HG02840 (cell line): Measurements from ENCODE around the gene SRD5A3.

Experiments
- ATAC-seq: cut with Tn5 transposase; IDR thresholded peaks from one replicate; pipeline ENCODE4 v1.9.1; 2021; ENCODE audit warnings: mild to moderate bottlenecking, moderate library complexity, moderate number of reproducible peaks; ENCODE audit not compliant: unreplicated experiment, low FRiP score

Gene SRD5A3

GRCh38 chr4:55345980-55346850 is at the start of gene SRD5A3:
SRD5A3 (plus strand) TSS chr4:55346242; CDS start chr4:55346337, 95 bp downstream.
- ATAC-seq = peak; percentile 96

DNA sequence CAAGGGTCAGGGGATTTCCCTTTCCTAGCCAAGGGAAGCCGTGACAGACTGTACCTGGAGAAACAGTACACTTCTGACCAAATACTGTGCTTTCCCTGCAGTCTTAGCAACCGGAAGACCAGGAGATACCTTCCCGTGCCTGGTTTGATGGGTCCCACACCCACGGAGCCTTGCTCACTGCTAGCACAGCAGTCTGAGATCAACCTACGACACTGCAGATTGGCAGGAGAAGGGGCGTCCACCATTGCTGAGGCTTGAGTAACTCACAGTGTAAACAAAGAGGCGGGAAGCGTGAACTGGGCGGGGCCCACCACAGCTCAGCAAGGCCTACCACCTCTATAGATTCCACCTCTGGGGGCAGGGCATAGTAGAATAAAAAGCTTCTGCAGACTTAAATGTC is 48.7 kb upstream of the SRD5A3 start:
- ATAC-seq = no peak

- ATAC-seq = no peak
Measured at GRCh38 chr4:55303760-55304165, 42.3 kb upstream of the SRD5A3 start.

DNA sequence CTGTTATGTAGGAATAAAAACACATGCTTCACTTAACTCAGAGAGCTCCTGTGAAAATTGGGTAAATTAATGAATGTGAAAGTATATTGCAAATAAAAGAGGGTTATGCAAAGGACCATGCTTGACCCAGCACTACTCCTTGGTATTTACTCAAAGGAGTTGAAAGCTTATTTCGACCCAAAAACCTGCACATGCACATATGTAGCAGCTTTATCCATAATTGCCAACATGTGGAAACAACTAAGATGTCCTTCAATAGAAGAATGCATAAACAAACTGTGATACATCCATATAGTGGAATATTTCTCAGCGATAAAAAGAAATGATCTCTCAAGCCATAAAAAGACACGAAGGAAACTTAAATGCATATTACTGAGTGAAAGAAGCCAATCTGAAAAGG is 41.7 kb upstream of the SRD5A3 start:
- ATAC-seq = no peak

GRCh38 chr4:55308071-55308470 is 38.0 kb upstream of the SRD5A3 start:
- ATAC-seq = no peak

GRCh38 chr4:55311792-55312488 is 34.1 kb upstream of the SRD5A3 start:
- ATAC-seq = no peak

GRCh38 chr4:55312489-55313101 is 33.4 kb upstream of the SRD5A3 start:
- ATAC-seq = no peak

- ATAC-seq = no peak
Measured at GRCh38 chr4:55314141-55314820, 31.8 kb upstream of the SRD5A3 start.

DNA sequence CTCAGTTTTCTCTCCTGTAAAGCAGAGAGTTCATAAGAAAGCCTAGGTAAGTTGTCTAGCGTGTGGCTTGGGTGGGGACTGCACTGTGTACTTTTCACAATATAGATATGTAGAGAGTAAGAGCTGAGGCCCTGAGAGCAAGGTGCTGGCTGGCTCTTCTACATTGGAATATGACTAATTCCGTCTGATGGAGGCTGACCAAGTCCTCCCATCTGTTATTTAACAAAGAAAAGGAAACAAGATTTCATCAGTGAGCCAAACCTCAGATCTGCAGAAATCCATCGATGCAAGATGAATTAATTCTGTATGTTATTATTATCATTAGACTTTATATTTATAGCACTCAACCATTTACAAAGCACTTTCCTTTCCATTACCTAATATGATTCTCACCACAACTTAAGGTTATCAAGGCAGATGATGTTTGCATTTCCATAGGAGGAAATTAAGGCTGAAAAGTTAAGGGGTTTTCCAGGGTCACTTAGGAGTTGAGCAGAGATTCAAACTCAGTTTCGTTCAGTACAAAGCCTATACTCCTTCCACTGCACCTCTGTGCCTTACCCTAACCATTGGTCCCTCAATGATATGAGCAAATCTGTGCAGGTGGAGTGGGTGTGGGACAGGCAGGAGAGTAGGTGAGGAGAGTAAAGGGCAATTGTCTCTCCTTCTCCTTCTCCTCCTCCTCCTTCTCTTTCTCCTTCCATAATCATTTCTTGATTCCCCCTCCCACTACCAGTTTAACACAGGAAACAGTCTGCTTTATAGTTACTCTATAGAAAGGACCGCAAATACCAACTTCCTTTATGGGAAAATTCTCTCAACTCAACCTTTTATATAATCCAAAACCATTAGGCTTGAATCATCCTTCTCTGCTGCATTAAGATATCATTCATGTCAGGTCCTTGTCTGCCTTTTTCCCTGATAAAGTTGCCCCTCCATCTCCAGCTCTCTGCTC is 27.6 kb upstream of the SRD5A3 start:
- ATAC-seq = no peak

DNA sequence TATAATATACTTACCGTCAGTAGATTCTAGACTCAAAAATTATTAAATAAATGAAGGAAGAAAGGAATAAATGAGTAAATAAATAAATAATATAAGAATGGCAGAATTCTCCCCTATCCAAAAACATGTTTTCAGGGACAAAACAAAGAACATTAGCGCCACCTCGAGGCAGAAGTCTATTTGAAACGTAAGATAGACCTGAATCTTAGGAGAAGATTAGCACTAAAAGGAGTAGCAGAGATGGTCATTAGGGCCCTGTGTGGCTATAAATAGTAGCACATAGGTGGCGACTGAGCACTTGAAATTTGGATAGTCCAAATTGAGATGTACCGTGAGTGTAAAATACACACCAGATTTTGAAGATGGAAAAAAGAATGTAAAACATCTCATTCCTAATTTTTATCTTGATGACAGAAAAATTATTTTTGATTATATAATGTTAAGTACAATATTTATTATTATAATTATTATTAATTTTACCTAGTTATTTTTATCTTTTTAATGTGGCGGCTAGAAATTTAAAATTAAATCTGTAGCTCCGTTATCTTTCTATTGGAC is 24.3 kb upstream of the SRD5A3 start:
- no peak for ATAC-seq

- ATAC-seq = no peak
Measured at GRCh38 chr4:55323375-55323774, 22.7 kb upstream of the SRD5A3 start.

DNA sequence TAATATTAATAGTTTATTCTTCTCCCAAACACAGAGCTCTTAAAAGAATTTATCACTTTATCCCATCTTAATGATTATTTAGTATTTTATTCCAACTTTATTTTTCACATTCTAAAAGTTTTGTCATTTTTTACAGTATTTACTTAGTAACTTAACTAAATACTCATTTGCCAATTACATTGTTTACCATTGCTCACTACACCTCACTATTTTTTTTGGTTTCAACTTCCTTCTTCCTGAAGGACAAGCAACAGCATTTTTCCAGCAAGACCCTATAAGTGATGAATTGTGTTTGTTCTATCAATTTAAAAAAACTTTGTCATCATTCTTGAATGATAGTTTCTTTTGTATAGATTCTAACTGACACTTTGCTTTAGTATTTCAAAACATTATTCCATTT is 19.4 kb upstream of the SRD5A3 start:
- ATAC-seq = no peak

DNA sequence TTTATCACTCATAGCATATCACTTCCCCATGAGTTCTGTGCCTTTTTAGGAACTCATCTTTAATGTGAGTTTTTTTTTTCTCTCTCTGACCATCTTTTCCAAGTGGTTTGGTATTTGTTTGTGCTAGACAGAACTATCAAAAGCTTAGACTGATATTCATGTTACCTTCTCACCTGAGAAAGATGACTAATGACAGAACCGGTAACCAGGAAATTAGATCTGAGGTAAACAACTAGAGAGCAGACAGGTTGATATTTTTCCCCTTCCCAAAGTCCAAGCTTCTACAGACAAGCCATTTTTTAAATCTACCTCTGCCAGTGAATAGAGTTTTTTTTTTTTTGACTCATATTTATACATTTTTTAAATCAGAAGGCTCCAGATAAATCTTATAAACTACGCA is 17.0 kb upstream of the SRD5A3 start:
- no peak for ATAC-seq

- no peak for ATAC-seq
Measured at GRCh38 chr4:55330241-55330640, 15.8 kb upstream of the SRD5A3 start.

DNA sequence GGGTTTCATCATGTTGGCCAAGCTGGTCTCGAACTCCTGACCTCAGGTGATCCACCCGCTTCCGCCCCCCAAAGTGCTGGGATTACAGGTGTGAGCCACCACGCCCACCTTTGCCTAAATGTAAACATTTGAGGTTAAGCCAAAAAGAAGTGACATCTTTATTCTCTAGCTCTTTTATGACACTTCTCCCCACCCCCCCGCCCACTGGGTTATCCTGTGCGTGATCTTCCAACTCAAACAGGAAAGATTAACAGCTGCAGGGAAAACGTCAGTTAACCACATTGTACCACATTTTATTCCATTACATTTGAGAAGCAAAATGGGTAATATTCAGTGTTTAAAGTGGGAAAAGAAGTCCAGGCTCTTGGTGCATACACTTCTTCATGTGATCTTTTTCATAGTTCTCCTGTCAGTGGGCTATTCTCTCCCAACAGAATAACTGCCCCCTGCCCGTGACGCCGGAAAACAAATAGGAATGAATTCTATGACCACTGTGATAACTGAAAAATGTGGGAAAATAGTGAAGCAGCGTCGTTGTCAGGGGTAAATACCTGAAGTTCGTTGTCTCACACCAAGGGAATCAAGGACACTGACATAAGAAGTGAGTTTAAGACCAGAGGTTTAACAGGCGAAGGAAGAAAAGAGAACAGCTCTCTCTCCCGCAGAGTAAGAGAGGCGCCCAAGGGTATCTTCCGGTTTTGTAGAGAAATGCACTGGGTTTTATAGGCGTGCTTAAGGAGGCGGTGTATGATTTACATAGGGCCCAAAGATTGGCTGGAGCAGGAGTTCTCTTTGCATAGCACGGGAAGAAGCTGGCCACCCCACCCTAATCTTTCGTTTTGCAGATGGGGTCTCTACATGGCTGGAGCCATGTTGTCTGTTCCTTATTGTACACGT is 9.7 kb upstream of the SRD5A3 start:
- no peak for ATAC-seq

GRCh38 chr4:55337944-55338343 is 8.1 kb upstream of the SRD5A3 start:
- no peak for ATAC-seq

DNA sequence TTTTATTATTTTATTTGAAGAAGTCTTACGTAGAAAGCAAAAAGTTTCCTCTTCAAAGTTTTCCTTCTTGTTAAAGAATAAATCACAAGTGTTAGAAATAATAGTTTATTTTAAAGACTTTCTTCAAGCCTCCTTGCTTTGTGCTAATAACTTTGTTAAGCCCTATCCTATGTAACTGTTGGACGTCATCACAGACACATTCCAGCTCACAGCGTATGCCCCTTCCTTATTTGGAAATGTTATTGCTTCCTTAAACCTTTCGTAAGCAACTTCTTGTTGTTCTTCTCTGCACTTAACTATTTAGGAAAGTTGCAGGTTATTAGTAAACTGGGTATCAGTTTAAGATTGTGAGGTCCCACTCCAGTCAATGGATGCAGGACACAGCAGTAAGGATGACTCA is 7.6 kb upstream of the SRD5A3 start:
- ATAC-seq = no peak

- ATAC-seq = no peak
Measured at GRCh38 chr4:55340266-55340665, 5.8 kb upstream of the SRD5A3 start.
